ENCODE results near the gene LRCH1.

DNA sequence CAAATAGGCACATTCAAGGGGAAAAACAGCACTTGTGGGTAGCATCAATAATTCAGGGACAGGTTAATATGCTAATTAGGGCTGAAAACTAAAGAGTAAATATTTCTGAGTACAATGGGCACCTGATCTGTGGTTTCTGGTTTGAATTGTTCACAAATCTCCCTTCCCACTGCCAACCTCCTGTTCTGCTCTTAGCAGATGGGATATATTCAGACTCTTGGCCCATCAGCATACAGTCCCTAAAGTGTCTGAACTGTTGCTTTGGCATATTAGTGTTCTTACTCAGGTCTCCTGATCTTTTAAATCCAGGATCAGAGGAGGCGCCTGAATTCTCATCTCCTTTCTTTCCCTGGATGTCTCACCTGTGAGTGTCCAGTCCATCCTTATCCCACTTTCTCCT is 8.2 kb upstream of the LRCH1 start:
- TF ChIP-seq, protein P1, sequence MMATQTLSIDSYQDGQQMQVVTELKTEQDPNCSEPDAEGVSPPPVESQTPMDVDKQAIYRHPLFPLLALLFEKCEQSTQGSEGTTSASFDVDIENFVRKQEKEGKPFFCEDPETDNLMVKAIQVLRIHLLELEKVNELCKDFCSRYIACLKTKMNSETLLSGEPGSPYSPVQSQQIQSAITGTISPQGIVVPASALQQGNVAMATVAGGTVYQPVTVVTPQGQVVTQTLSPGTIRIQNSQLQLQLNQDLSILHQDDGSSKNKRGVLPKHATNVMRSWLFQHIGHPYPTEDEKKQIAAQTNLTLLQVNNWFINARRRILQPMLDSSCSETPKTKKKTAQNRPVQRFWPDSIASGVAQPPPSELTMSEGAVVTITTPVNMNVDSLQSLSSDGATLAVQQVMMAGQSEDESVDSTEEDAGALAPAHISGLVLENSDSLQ (IDR thresholded peaks at IDR 0.05): no peak
- TF ChIP-seq FOXA1 (IDR thresholded peaks at IDR 0.05) (no peak), NFRKB (IDR thresholded peaks at IDR 0.05) (no peak), HDGF (IDR thresholded peaks at IDR 0.05; ENCODE audit: borderline replicate concordance) (no peak), SUZ12 (IDR thresholded peaks at IDR 0.05) (no peak), TARDBP (IDR thresholded peaks at IDR 0.05) (no peak), FOXM1 (IDR thresholded peaks at IDR 0.05; ENCODE audit: borderline replicate concordance) (no peak), ZNF384 (IDR thresholded peaks at IDR 0.05) (no peak), BHLHE40 (IDR thresholded peaks at IDR 0.05; ENCODE audit: borderline replicate concordance) (no peak), CTBP1 (IDR thresholded peaks at IDR 0.05; ENCODE audit: borderline replicate concordance) (no peak), L3MBTL2 (conservative IDR thresholded peaks at IDR 0.05) (no peak), FOXK2 (IDR thresholded peaks at IDR 0.05) (no peak)

Measured in HEK293T (cell line).